ENCODE results near the gene LTBP1. TPM values are rescaled to one million over a fixed set of nuclear protein-coding genes. Genes with fewer than 3 reads are reported as not detected.

Gene LTBP1
- total and polyA plus RNA-seq, 2 donors (not counting 1 experiment from before 2014, with no cell fraction given) = 0.69 TPM; not detected in 1

- TF ChIP-seq EZH2 (IDR thresholded peaks at IDR 0.05; ENCODE audit: borderline replicate concordance, insufficient read depth, low read depth, low read length, poor library complexity, severe bottlenecking) = no peak
- no peak for TF ChIP-seq CTCF (IDR thresholded peaks at IDR 0.05)
- ATAC-seq (ENCODE audit: low read depth) (no peak), DNase-seq (no peak)
- H2AFZ ChIP-seq (ENCODE audit: insufficient read depth, low read depth, low read length, poor library complexity, severe bottlenecking) = no peak overlapping the region
- Mint-ChIP-seq H3K27ac (no peak overlapping the region), H3K27me3 (no peaks in the 10 kb centered on the region), H3K4me3 (no peak overlapping the region), H3K4me1 (no peaks in the 10 kb centered on the region), H3K9me3 (ENCODE audit: insufficient read depth) (no peaks in the 10 kb centered on the region)
- no peak overlapping the region for H3K4me2 ChIP-seq (replicated peaks; ENCODE audit: low read depth, low read length, poor library complexity, severe bottlenecking)
- POLR2A ChIA-PET = no interaction called here
- H3K27ac ChIP-seq (ENCODE audit: low read length in 2 of 2) = no peak overlapping the region
- no peaks in the 10 kb centered on the region for H3K27me3 ChIP-seq (replicated peaks in 1 of 4; ENCODE audit: control extremely low read depth in 1 of 4, control insufficient read depth in 3 of 4, insufficient read depth in 4 of 4, low read length in 3 of 4)
- no peaks in the 10 kb centered on the region for H3K79me2 ChIP-seq (ENCODE audit: control insufficient read depth, insufficient read depth, low read length)
- H3K4me1 ChIP-seq (ENCODE audit: control insufficient read depth in 2 of 2, insufficient read depth in 2 of 2, low read length in 2 of 2) = no peaks in the 10 kb centered on the region
- H3K9me3 ChIP-seq (ENCODE audit: control extremely low read depth in 1 of 3, control insufficient read depth in 2 of 3, insufficient read depth in 1 of 3, low read length in 2 of 3) = no peaks in the 10 kb centered on the region
- no peaks in the 10 kb centered on the region for H4K20me1 ChIP-seq (ENCODE audit: control insufficient read depth, insufficient read depth, low read length, poor library complexity, severe bottlenecking)
- intact Hi-C loops (cut with micrococcal nuclease) = no loop called here
- CTCF ChIA-PET = no interaction called here
- H3K9ac ChIP-seq (ENCODE audit: low read length) = no peak overlapping the region
- no peak overlapping the region for H3K4me3 ChIP-seq (ENCODE audit: control extremely low read depth in 1 of 5, extremely low read depth in 1 of 5, insufficient read depth in 1 of 5, low read depth in 2 of 5, low read length in 4 of 5)
- WGBS (ENCODE audit: insufficient coverage) = 92% methylated on average over 5 of the region's 5 CpGs
- no peaks in the 10 kb centered on the region for H3K36me3 ChIP-seq (replicated peaks in 1 of 2; ENCODE audit: control extremely low read depth in 1 of 2, control insufficient read depth in 1 of 2, extremely low read depth in 1 of 2, insufficient read depth in 2 of 2, low read length in 1 of 2)
These were observed 303.8 kb downstream of the LTBP1 start for GRCh38 chr2:33250417-33251029.

- DNase-seq (no peak), ATAC-seq (ENCODE audit: low read depth) (no peak)
- no peak overlapping the region for H3K27ac ChIP-seq (ENCODE audit: low read length in 2 of 2)
- ChIA-PET POLR2A (no interaction called here), CTCF (no interaction called here)
- H3K27me3 ChIP-seq (replicated peaks in 1 of 4; ENCODE audit: control extremely low read depth in 1 of 4, control insufficient read depth in 3 of 4, insufficient read depth in 4 of 4, low read length in 3 of 4) = peaks cover 0 to 8% (median 1%) of the 10 kb centered on the region in 4 experiments
- no peaks in the 10 kb centered on the region for H3K27me3 Mint-ChIP-seq
- H3K9me3 Mint-ChIP-seq (ENCODE audit: insufficient read depth) = no peaks in the 10 kb centered on the region
- H3K4me2 ChIP-seq (replicated peaks; ENCODE audit: low read depth, low read length, poor library complexity, severe bottlenecking) = no peak overlapping the region
- H3K9me3 ChIP-seq (ENCODE audit: control extremely low read depth in 1 of 3, control insufficient read depth in 2 of 3, insufficient read depth in 1 of 3, low read length in 2 of 3) = peaks cover 0 to 1% (median 0%) of the 10 kb centered on the region in 3 donors
- H3K9ac ChIP-seq (ENCODE audit: low read length) = no peak overlapping the region
- no peaks in the 10 kb centered on the region for H3K4me1 Mint-ChIP-seq
- no peak overlapping the region for H3K4me3 ChIP-seq (ENCODE audit: control extremely low read depth in 1 of 5, extremely low read depth in 1 of 5, insufficient read depth in 1 of 5, low read depth in 2 of 5, low read length in 4 of 5)
- no peaks in the 10 kb centered on the region for H3K36me3 ChIP-seq (replicated peaks in 1 of 2; ENCODE audit: control extremely low read depth in 1 of 2, control insufficient read depth in 1 of 2, extremely low read depth in 1 of 2, insufficient read depth in 2 of 2, low read length in 1 of 2)
- no peaks in the 10 kb centered on the region for H3K4me1 ChIP-seq (ENCODE audit: control insufficient read depth in 2 of 2, insufficient read depth in 2 of 2, low read length in 2 of 2)
- no peak overlapping the region for H3K4me3 Mint-ChIP-seq
- TF ChIP-seq CTCF (IDR thresholded peaks at IDR 0.05) (no peak), EZH2 (IDR thresholded peaks at IDR 0.05; ENCODE audit: borderline replicate concordance, insufficient read depth, low read depth, low read length, poor library complexity, severe bottlenecking) (no peak)
- H3K79me2 ChIP-seq (ENCODE audit: control insufficient read depth, insufficient read depth, low read length) = no peaks in the 10 kb centered on the region
- H4K20me1 ChIP-seq (ENCODE audit: control insufficient read depth, insufficient read depth, low read length, poor library complexity, severe bottlenecking) = no peaks in the 10 kb centered on the region
- H3K27ac Mint-ChIP-seq = no peak overlapping the region
- 92% methylated on average over 4 of the region's 6 CpGs for WGBS (ENCODE audit: insufficient coverage)
- no peak overlapping the region for H2AFZ ChIP-seq (ENCODE audit: insufficient read depth, low read depth, low read length, poor library complexity, severe bottlenecking)
- intact Hi-C loops (cut with micrococcal nuclease) = no loop called here
These were observed 309.5 kb downstream of the LTBP1 start for GRCh38 chr2:33256162-33256755.
